ENCODE results near the gene ITGAE.

GRCh38 chr17:3805581-3805980, 4.6 kb upstream of the ITGAE start:
- TF ChIP-seq CTCF (IDR thresholded peaks at IDR 0.05), result no peak
- no peak for TF ChIP-seq POLR2A (IDR thresholded peaks at IDR 0.05)
